ENCODE data around the gene COMMD3. TPM values are rescaled to one million over a fixed set of nuclear protein-coding genes. Genes with fewer than 3 reads are reported as not detected.
"Not testable (repeated sequence)": the region's sequence is repeated elsewhere in the genome, so short reads cannot be mapped to it uniquely, and the experiment has no call there.

COMMD3 gene
- polyA plus RNA-seq, 3 donors: 79.3 to 83.7 (median 80.4) TPM

GRCh38 chr10:22334414-22335172, 18.4 kb downstream of the COMMD3 start:
- no peak for DNase-seq

GRCh38 chr10:22335173-22335933, 19.2 kb downstream of the COMMD3 start:
- DNase-seq: no peak

DNA sequence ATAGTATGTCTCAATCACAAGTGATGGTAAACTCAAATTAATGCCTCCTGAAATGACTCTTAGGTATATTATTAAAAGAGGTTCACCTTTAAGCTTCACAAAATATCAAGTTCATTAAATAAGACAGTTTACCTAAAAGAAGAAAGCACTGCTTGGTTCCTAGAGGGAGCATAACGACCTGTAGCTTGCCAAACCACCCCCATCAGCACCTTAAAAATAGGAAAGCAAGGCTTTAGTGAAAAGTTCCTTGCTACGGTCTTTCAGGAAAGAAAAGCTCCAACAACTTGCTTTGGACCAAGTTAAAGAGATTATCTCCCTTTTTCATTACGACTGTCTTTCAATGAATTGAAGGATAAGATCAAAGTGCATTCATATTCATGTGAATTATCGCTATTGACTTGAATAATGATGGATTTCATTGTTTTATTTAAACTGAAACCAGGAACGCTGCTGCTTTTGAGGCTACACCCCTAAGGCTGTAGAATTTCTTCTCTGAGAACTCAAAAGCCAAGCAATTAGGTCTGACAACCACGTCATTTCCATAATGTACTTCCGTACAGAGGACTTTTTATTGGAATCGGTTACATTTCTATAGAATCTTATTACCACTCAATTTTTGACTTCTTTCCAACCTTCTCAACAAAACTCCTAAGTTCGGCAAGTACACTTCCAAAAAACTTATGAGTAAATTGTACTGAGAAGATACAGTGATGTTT, 22.2 kb downstream of the COMMD3 start:
- no peak for DNase-seq

- no peak for DNase-seq
Observed at GRCh38 chr10:22338931-22339330, 22.7 kb downstream of the COMMD3 start.

GRCh38 chr10:22339761-22340328, 23.7 kb downstream of the COMMD3 start:
- DNase-seq: no peak

DNA sequence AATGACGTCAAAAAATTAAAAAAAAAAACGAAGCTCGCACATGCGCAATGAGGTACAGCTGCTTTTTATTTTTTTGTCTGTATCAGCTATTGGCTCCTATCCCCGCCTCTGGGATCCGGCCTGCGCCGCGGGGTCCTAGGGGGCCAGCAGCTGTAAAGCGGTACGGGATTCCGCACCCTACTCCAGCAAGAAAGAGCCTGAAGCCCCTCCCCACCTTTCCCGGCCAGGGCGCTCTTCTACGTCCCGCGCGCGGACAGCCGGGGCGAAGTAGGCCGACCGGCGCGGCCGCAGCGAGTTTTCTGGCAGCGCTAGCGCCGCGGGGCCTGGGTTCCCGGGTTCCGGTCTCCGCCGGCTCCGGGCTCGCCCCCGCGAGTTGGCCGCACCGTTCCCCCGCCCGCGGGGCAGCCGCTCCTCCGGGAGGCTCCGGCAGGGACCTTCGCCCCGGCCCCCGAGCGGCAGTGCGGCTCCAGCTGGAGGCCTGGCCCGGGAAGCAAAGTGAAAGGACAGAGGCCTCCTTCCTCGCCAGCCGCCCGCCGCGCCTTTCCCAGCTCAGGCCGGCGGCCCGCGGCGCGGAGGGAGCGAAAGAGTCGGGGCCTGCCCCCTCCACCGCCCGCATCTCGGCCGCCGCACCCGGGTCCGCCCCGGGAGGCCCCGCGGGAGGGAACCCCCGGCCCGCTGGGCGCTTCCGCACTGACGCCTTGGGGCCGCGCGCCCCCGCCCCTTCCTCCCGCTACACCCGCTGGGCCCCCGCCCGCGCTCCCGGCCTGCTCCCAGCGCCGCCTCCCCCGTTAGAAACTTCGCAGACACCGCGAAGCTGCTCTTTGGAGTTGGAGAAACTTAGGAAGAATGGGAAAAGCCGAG, 24.4 kb downstream of the COMMD3 start:
- DNase-seq: peak; percentile 84

DNA sequence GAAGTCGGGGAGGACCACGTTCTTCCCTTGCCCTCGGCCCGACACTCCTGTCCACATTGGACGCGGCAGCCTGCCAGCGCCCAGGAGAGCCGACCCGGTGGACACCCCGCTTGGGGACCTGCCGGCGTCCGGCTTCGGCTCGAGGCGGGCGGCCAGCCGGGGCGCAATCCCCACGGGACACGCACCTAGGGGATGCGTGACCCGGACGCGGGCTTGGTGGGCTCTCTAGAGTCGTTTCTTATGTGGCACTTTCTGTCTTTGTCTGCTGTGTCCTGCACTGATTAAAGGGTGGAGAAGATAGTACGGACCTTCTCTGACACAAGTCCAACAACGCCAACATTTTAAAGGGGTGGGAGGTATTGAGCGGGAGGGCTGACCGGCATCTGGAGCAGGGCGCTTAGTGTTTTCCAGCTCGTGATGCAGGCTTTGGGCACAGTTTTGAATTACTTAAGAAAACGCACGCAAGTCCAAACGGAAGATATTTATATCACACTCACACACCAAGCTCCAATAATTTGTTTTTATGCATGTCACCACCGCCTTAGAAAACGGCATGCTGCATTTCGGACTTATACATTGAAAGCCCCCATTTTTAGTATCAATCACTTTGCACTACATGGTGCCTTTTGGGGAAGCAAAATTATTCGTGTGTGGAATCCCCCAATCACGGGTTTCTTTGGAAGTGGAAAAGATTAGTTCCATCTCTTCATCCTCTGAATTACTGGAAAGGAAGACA, 25.2 kb downstream of the COMMD3 start:
- no peak for DNase-seq

- no peak for DNase-seq
Observed at GRCh38 chr10:22341926-22342196, 25.7 kb downstream of the COMMD3 start.

- DNase-seq: no peak
Observed at GRCh38 chr10:22342421-22342820, 26.2 kb downstream of the COMMD3 start.

- DNase-seq: no peak
Observed at GRCh38 chr10:22343731-22344130, 27.5 kb downstream of the COMMD3 start.

DNA sequence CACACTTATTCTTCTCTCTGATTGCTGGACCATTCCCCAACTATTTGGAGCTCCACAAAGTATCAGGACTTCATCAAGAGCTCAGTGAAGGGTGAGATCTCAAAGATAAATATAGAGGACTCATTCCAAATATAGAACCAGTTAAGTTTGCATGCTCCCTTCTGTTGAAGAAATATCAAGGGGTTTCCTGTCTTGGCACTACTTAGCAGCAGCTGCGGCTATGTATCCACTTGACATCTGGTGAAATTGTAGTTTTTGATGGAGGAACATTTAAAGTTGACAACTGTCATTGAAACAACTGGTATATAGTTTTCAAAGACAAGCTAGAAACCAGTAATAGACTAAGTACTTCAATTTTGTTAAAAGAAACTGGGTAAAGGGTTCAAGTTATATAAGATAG, 28.1 kb downstream of the COMMD3 start:
- no peak for DNase-seq

DNA sequence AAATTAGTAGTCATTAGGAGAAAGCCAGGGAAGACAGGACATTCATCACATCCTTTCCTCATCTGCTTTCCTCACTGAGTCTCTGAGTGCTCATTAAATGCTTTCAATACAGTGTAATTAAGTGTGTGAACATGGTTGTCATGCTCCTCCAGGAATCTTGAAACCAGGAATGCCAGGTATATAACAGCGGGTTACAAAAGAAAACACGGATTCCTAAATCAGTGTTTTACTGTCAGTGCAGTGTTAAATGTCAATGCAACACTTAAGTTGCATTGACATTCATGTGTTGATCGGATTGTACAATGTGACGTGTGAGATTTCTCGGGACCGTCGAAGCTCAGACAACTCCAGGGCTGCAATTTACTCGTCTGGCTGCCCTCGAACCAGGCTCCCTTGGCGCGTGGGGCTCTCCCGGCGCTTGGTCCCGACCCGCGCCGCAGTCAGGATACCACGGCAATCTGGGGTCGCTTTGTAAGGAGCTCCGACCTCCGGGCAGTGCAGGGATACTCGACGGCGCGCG, 28.7 kb downstream of the COMMD3 start:
- DNase-seq: no peak

GRCh38 chr10:22345301-22346095, 29.3 kb downstream of the COMMD3 start, which contains the start of gene SPAG6:
TSS of gene SPAG6 (plus strand) at chr10:22345496. CDS start at chr10:22345612, 116 bp downstream.
- no peak for DNase-seq

- no peak for DNase-seq
Observed at GRCh38 chr10:22346096-22346661, 30.0 kb downstream of the COMMD3 start.

GRCh38 chr10:22349755-22350154, 33.6 kb downstream of the COMMD3 start:
- DNase-seq: no peak

DNA sequence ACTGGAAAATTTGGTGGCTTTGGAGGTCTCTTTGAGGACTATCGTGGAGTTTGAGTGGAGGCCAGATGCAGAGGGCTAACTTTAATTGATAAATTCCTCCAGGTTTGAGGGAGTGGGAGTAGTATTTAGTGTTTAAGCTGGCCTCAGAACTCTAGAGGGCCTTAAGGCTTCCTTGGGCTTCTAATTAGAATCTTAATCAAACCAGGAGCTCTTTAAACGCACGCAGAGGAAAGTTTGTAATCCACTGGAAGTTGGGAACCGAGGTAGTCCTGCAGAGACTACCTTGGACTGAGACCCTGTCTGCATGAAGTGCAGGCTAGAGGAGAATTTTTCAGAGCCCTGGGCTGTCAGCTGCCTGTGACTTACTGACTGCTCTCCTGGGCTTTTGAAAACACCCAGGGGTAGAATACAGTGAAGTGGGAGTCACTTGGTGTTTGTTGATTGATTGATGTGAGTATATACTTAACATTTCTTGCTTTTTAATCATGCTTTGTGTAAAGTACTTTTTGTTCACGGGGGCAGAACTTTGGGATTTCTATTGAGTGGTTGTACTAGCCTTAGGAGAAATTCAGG, 35.0 kb downstream of the COMMD3 start:
- no peak for DNase-seq

DNA sequence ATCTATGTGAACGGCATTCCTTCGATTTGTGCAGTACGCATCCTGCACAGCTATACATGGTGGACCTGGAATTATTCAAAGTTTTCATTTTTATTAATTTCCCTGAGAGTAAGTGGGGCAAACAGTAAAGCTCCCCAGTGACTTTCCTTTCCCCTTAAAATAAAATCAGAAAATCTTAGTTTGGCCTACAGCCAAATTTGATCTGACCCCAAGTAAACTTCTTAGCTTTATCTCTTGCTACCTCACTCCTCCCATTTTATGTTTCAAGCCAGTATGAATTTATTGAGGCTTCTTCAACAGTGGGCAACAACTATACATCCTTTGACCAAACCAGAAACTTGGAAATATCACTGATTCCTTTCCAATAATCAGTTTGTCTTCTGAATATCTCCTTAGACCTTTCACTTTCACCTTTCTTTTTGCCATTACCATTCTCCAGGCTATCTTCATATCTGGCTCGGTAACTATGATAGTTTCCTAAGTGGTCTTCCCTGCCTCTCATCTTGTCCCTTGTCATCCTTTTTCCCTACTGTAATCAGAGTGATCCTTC, 40.2 kb downstream of the COMMD3 start:
- DNase-seq: no peak

GRCh38 chr10:22357770-22358169, 41.6 kb downstream of the COMMD3 start:
- DNase-seq: not testable (repeated sequence)

DNA sequence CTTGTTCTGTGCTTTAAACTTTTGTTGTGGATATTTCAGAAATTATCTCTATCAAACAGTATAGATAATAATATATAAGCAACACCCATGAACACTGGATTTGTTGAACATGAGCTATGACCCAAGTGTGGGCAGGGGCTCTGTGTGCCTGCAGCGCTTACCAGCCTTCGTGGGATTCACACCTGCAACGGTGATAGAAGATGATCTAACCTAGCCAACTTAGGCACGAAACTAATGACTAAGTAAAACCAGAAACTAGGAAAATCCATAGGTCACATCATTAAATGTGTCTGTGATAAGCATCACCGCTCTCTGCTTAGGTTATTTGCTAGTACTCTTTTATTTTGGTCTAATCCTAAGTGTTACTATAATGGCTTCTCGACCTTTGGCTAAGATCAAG, 47.1 kb downstream of the COMMD3 start:
- no peak for DNase-seq

Data from renal pelvis (tissue), 4 donors.